Osteoblast (primary cell): ENCODE measurements around the gene SYNJ2. TPM values are rescaled to one million over a fixed set of nuclear protein-coding genes. Genes with fewer than 3 reads are reported as not detected.

Experiments used
- DNase-seq: peaks from one replicate; pipeline ENCODE4 v3.0.0; 2011; ENCODE audit warnings: low spot score, mixed read lengths; ENCODE audit not compliant: insufficient read length; ENCODE audit errors: missing footprints
- H2AFZ ChIP-seq: 2 replicates; pipeline ENCODE4 v1.6.0; 2011; ENCODE audit warnings: mild to moderate bottlenecking, low read length
- H3K27ac ChIP-seq: 2 replicates; pipeline ENCODE4 v1.5.1; 2011; ENCODE audit warnings: mild to moderate bottlenecking, low read depth, low read length, moderate library complexity
- H3K27me3 ChIP-seq: 2 replicates; pipeline ENCODE4 v1.6.0; 2012; ENCODE audit warnings: mild to moderate bottlenecking, control low read depth, inconsistent platforms, low read length, moderate library complexity; ENCODE audit not compliant: insufficient read depth
- H3K36me3 ChIP-seq: 2 replicates; pipeline ENCODE4 v1.5.1; 2011; ENCODE audit warnings: mild to moderate bottlenecking, low read length, control low read depth, moderate library complexity; ENCODE audit not compliant: insufficient read depth
- H3K4me1 ChIP-seq: 2 replicates; pipeline ENCODE4 v1.5.1; 2011; ENCODE audit warnings: mild to moderate bottlenecking, low read length, control low read depth, moderate library complexity; ENCODE audit not compliant: insufficient read depth
- H3K4me2 ChIP-seq: 2 replicates; pipeline ENCODE4 v1.6.0; 2011; ENCODE audit warnings: mild to moderate bottlenecking, low read length; ENCODE audit not compliant: insufficient read depth
- H3K4me3 ChIP-seq: fragments of 200-600 bp; sonication (generic); 3 replicates; pipeline ENCODE4 v1.5.1; 2012; ENCODE audit warnings: mild to moderate bottlenecking, low read length, inconsistent platforms; ENCODE audit not compliant: insufficient read depth
- H3K79me2 ChIP-seq: 2 replicates; pipeline ENCODE4 v1.6.0; 2012; ENCODE audit warnings: mild to moderate bottlenecking, low read length, control low read depth, inconsistent platforms; ENCODE audit not compliant: insufficient read depth
- H3K9me3 ChIP-seq: 2 replicates; pipeline ENCODE4 v1.5.1; 2011; ENCODE audit warnings: low read depth, low read length, control low read depth
- H4K20me1 ChIP-seq: 2 replicates; pipeline ENCODE4 v1.6.0; 2012; ENCODE audit warnings: mild to moderate bottlenecking, low read length, control low read depth; ENCODE audit not compliant: insufficient read depth
- CTCF ChIP-seq: IDR thresholded peaks from 2 replicates; pipeline ENCODE4 v1.5.1; 2011; ENCODE audit warnings: mild to moderate bottlenecking, low read depth, low read length, moderate library complexity; ENCODE audit errors: extremely low read depth
- total RNA-seq: library from RNA; depleted of rRNA; stranded (reverse); fragments of >200 nt; gene quantifications from 2 replicates; pipeline ENCODE4 v1.2.3, GENCODE V29; 2012

Gene SYNJ2
- total RNA-seq, 1 donor: 94.8 TPM

GRCh38 chr6:158022749-158023596, 41.3 kb downstream of the SYNJ2 start:
- no peaks in the 10 kb centered on the region for H3K9me3 ChIP-seq
- H3K4me3 ChIP-seq: no peak overlapping the region
- TF ChIP-seq CTCF: no peak
- no peak overlapping the region for H3K4me2 ChIP-seq
- peaks cover 94% of the 10 kb centered on the region for H3K79me2 ChIP-seq
- DNase-seq: no peak
- H2AFZ ChIP-seq: no peak overlapping the region
- H3K4me1 ChIP-seq: peaks cover 51% of the 10 kb centered on the region
- H3K27ac ChIP-seq: peak overlapping the region; percentile 91
- peaks cover 2% of the 10 kb centered on the region for H4K20me1 ChIP-seq
- no peaks in the 10 kb centered on the region for H3K27me3 ChIP-seq
- peaks cover 52% of the 10 kb centered on the region for H3K36me3 ChIP-seq

GRCh38 chr6:158023597-158023939, 41.9 kb downstream of the SYNJ2 start:
- no peak for DNase-seq
- Histone ChIP-seq H2AFZ (no peak overlapping the region), H3K36me3 (peaks cover 48% of the 10 kb centered on the region), H3K27ac (peak overlapping the region; percentile 40), H4K20me1 (peaks cover 2% of the 10 kb centered on the region), H3K9me3 (no peaks in the 10 kb centered on the region), H3K4me1 (peaks cover 49% of the 10 kb centered on the region), H3K79me2 (peaks cover 95% of the 10 kb centered on the region), H3K4me3 (no peak overlapping the region), H3K4me2 (no peak overlapping the region), H3K27me3 (no peaks in the 10 kb centered on the region)
- no peak for TF ChIP-seq CTCF

- Histone ChIP-seq H4K20me1 (peaks cover 2% of the 10 kb centered on the region), H3K79me2 (peaks cover 93% of the 10 kb centered on the region), H3K4me3 (no peak overlapping the region), H3K4me2 (no peak overlapping the region), H3K36me3 (peaks cover 52% of the 10 kb centered on the region), H3K27me3 (no peaks in the 10 kb centered on the region), H3K27ac (peak overlapping the region; percentile 100), H2AFZ (no peak overlapping the region), H3K4me1 (peaks cover 37% of the 10 kb centered on the region), H3K9me3 (no peaks in the 10 kb centered on the region)
- no peak for DNase-seq
- no peak for TF ChIP-seq CTCF
These were observed 43.1 kb downstream of the SYNJ2 start for GRCh38 chr6:158024566-158025297.
